Transverse colon (tissue), 4 donors: ENCODE results near the gene SH3GL3. TPM values are rescaled to one million over a fixed set of nuclear protein-coding genes. Genes with fewer than 3 reads are reported as not detected.

Source experiments
- DNase-seq: peaks from one replicate; pipeline ENCODE4 v3.0.0-alpha.2; 2019
- H3K27ac ChIP-seq, 4 donors: fragments of 200-600 bp; sonication (generic); 2 replicates each; pipeline ENCODE4 v1.5.1; 2016 to 2018; ENCODE audit warnings: inconsistent platforms in 4 of 4
- H3K27me3 ChIP-seq: fragments of 200-600 bp; sonication (generic); 2 replicates; pipeline ENCODE4 v1.5.1; 2017; ENCODE audit warnings: inconsistent platforms
- H3K36me3 ChIP-seq, 4 donors: fragments of 200-600 bp; sonication (generic); 2 replicates each; pipeline ENCODE4 v1.5.1; 2017 to 2019; ENCODE audit warnings: inconsistent platforms in 4 of 4
- H3K4me1 ChIP-seq, 4 donors: fragments of 200-600 bp; sonication (generic); 2 replicates each; pipeline ENCODE4 v1.5.1; 2017 to 2020; ENCODE audit warnings: inconsistent platforms in 4 of 4
- H3K4me3 ChIP-seq, 4 donors: fragments of 200-600 bp; sonication (generic); 1 replicate in 1 of 4; 2 replicates in 3 of 4; pipeline versions ENCODE4 v1.5.1 to v1.6.1; 2017 to 2019; ENCODE audit warnings: inconsistent platforms in 4 of 4
- H3K9me3 ChIP-seq, 2 donors: fragments of 200-600 bp; sonication (generic); 2 replicates each; pipeline ENCODE4 v1.5.1; 2017 to 2019; ENCODE audit warnings: inconsistent platforms in 2 of 2
- EP300 ChIP-seq: sonication (generic); formaldehyde crosslinking; IDR thresholded peaks from one replicate; pipeline ENCODE4 v1.6.1; 2017; ENCODE audit warnings: antibody characterized with exemption, low read depth
- POLR2A ChIP-seq: fragments of 450-650 bp; IDR thresholded peaks from one replicate; pipeline ENCODE4 v1.6.1; 2016; ENCODE audit warnings: antibody characterized with exemption, mild to moderate bottlenecking, moderate library complexity
- POLR2AphosphoS5 ChIP-seq, 3 donors: sonication (generic); formaldehyde crosslinking; IDR thresholded peaks; one replicate each; pipeline ENCODE4 v1.6.1; 2016; ENCODE audit warnings: antibody characterized with exemption in 3 of 3
- WGBS, 2 donors: methylation state at CpG; one replicate each; pipeline ENCODE4 v1.1.5; 2018; ENCODE audit warnings: low coverage in 1 of 2; 5-methylcytosine and 5-hydroxymethylcytosine counted together
- in situ Hi-C, 4 donors: fragments of 200-750 bp; cut with MboI; loops; one replicate each; pipeline versions ENCODE4 v1.15.0 to v1.15.1; 2017; ENCODE audit warnings: low sequenced_read_pairs in 3 of 4, low pct_ligation_motif_present in 1 of 4, low pct_unique_long_range_greater_than_20kb in 1 of 4
- intact Hi-C: fragments of 100-400 bp; cut with DNase I; formaldehyde crosslinking; loops from one replicate; pipeline ENCODE4 v1.15.1; 2023; ENCODE audit warnings: low total_unique reads
- total RNA-seq, 4 donors: library from RNA; depleted of rRNA; stranded (reverse); fragments of >200 nt; gene quantifications; one replicate each; pipeline ENCODE4 v1.1.0, GENCODE V29; 2016
- TF ChIP-seq, protein P1 (sequence below), 5 experiments: fragments of 200-600 bp in 3 of 5; fragments of 450-650 bp in 2 of 5; sonication (generic) in 3 of 5; IDR thresholded peaks; 1 replicate in 2 of 5; 2 replicates in 3 of 5; pipeline ENCODE4 v1.5.1; 2016 to 2017; ENCODE audit warnings: antibody characterized with exemption in 5 of 5, inconsistent platforms in 3 of 5, mild to moderate bottlenecking in 2 of 5, moderate library complexity in 1 of 5

The SH3GL3 gene
- total RNA-seq, 4 donors from 2014 or later, result not detected

DNA sequence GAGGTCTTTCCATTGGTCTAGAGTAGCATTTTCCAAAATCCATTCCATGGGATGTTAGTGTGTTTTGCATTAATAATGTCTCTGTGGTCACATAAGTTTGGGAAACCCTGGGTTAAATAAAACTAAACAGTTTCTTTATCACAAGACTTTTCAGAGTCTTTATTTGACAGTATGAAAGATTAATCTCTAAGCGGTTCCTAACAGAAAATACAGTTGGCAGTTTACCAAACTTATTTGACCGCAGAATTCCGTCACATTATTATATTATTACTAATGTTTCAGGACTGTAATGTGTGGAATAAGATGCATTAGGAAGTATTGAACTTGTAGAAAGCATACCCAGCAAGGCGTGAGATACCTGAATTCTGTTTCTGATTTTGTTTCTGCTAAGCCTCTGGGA is 135.2 kb downstream of the SH3GL3 start:
- no peaks in the 10 kb centered on the region for H3K36me3 ChIP-seq
- in situ Hi-C loops (no loop called here), intact Hi-C loops (no loop called here)
- H3K4me3 ChIP-seq, result no peak overlapping the region
- TF ChIP-seq EP300 (no peak), POLR2A (no peak), POLR2AphosphoS5 (IDR thresholded peaks at IDR 0.05) (no peak)
- TF ChIP-seq, protein P1, sequence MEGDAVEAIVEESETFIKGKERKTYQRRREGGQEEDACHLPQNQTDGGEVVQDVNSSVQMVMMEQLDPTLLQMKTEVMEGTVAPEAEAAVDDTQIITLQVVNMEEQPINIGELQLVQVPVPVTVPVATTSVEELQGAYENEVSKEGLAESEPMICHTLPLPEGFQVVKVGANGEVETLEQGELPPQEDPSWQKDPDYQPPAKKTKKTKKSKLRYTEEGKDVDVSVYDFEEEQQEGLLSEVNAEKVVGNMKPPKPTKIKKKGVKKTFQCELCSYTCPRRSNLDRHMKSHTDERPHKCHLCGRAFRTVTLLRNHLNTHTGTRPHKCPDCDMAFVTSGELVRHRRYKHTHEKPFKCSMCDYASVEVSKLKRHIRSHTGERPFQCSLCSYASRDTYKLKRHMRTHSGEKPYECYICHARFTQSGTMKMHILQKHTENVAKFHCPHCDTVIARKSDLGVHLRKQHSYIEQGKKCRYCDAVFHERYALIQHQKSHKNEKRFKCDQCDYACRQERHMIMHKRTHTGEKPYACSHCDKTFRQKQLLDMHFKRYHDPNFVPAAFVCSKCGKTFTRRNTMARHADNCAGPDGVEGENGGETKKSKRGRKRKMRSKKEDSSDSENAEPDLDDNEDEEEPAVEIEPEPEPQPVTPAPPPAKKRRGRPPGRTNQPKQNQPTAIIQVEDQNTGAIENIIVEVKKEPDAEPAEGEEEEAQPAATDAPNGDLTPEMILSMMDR (IDR thresholded peaks at IDR 0.05), result no peak
- H3K4me1 ChIP-seq, result no peaks in the 10 kb centered on the region
- no peak overlapping the region for H3K27ac ChIP-seq
- WGBS, 2 donors, result 79 to 84% methylated on average over 4 of the region's 4 CpGs
- DNase-seq, result no peak
- H3K27me3 ChIP-seq, result no peaks in the 10 kb centered on the region
- no peaks in the 10 kb centered on the region for H3K9me3 ChIP-seq

DNA sequence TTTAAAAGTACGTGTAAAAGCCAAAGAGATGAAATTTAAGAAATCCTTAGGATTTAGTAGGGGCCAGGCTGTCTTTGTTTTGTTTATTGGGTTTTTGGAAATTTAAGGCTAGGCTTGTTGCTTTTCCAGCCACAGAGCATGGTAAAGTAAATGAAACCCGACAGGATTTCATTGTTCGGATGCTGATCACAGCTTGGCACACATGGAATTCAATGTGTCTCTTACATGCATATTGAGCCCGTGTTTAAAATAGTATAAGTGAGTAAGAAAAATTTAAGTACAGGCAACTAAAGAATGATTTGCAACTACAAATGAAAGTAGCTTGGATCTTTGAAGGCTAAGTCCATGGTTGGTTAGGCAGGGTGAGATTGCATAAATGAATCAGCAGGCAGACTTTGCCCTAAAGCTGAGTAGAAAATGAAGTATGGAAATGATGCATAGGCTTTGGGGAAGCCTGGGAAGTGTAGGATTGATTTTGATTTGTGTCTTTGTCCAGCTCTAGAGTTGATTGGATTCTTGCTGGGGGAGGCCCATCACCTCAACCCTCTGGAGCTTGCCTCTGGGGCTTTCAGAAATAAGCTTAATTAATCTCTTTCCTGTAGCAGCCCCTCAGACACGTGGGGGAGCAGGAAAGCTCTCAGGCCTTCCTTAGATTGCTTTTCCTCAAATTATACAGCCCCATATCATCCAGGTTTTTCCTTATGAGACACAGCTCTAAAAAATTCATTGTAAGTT is 138.6 kb downstream of the SH3GL3 start:
- no peaks in the 10 kb centered on the region for H3K9me3 ChIP-seq
- H3K4me1 ChIP-seq, result no peaks in the 10 kb centered on the region
- no peak for DNase-seq
- TF ChIP-seq EP300 (no peak), POLR2AphosphoS5 (IDR thresholded peaks at IDR 0.05) (no peak), POLR2A (no peak)
- TF ChIP-seq, protein P1 (IDR thresholded peaks at IDR 0.05), result no peak
- WGBS, 2 donors, result 67 to 68% methylated on average over 4 to 5 of the region's 5 CpGs
- H3K36me3 ChIP-seq, result no peaks in the 10 kb centered on the region
- intact Hi-C loops (no loop called here), in situ Hi-C loops (no loop called here)
- H3K27ac ChIP-seq, result no peak overlapping the region
- H3K27me3 ChIP-seq, result no peaks in the 10 kb centered on the region
- no peak overlapping the region for H3K4me3 ChIP-seq

DNA sequence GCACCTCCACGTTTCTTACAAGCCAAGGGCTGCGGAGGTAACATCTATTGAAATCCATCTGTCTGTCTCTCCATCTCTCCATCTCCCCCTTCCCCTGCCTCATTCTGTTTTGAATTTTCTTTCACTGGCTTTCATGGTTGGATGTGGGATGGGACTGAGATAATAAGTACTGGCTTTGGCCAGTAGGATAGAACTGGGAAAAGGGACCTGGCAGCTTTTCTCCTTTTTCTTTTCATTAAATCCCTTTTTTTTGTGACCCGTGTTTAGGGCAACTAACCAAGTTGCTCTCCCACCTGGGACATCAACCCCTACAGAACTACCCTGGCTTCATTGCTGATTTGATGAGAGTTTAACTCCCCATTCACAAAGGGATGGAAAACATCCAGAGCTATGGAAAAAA is 139.9 kb downstream of the SH3GL3 start:
- no peak for DNase-seq
- Histone ChIP-seq H3K27me3 (no peaks in the 10 kb centered on the region), H3K27ac (no peak overlapping the region), H3K4me3 (no peak overlapping the region), H3K36me3 (no peaks in the 10 kb centered on the region), H3K9me3 (no peaks in the 10 kb centered on the region), H3K4me1 (no peaks in the 10 kb centered on the region)
- TF ChIP-seq, protein P1 (IDR thresholded peaks at IDR 0.05), result no peak
- TF ChIP-seq POLR2AphosphoS5 (IDR thresholded peaks at IDR 0.05) (no peak), POLR2A (no peak), EP300 (no peak)
- WGBS, 2 donors, result 75% methylated on average over 3 of the region's 3 CpGs; no CpG with 5 or more reads in 1 of the 2 donors
- intact Hi-C loops (no loop called here), in situ Hi-C loops (no loop called here)

DNA sequence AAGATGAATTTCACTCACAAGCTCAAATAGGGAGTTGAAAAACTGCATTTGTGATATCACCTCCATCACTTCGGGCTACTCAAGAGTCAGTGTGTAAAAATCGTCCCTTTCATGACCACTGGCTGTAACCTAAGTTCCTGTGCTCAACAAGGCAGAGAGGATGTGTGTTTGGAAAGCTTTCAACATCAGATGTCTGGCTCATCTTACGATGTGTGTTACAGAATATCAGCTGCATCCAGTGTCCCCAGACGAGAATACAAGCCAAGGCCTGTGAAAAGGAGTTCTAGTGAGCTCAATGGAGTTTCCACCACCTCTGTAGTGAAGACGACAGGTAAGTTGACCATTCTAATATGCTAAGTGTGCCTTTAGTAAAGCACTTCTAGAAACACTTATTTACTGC is 141.3 kb downstream of the SH3GL3 start:
- Histone ChIP-seq H3K27ac (no peak overlapping the region), H3K27me3 (no peaks in the 10 kb centered on the region), H3K36me3 (no peaks in the 10 kb centered on the region), H3K9me3 (no peaks in the 10 kb centered on the region), H3K4me3 (no peak overlapping the region), H3K4me1 (no peaks in the 10 kb centered on the region)
- no peak for DNase-seq
- intact Hi-C loops (no loop called here), in situ Hi-C loops (no loop called here)
- TF ChIP-seq POLR2AphosphoS5 (IDR thresholded peaks at IDR 0.05), result no peak
- TF ChIP-seq, protein P1 (IDR thresholded peaks at IDR 0.05), result no peak
- no peak for TF ChIP-seq POLR2A
- TF ChIP-seq EP300, result no peak
- 83% methylated on average over 5 of the region's 5 CpGs; no CpG with 5 or more reads in 1 of the 2 donors for WGBS, 2 donors
